Dermis blood vessel endothelial cell (primary cell): ENCODE results near the gene RASAL3. TPM values are rescaled to one million over a fixed set of nuclear protein-coding genes. Genes with fewer than 3 reads are reported as not detected.

ENCODE experiments used
- DNase-seq: peaks from one replicate; pipeline ENCODE4 v3.0.0; 2010
- total RNA-seq: library from RNA; depleted of rRNA; stranded (reverse); fragments of >200 nt; gene quantifications from 2 replicates; pipeline ENCODE4 v1.2.3, GENCODE V29; 2014

The RASAL3 gene
- total RNA-seq, 1 donor from 2014 or later: 24.0 TPM

- no peak for DNase-seq
Observed at GRCh38 chr19:15448778-15449619, 15.3 kb downstream of the RASAL3 start.

- no peak for DNase-seq
Observed at GRCh38 chr19:15448044-15448777, 16.1 kb downstream of the RASAL3 start.

DNA sequence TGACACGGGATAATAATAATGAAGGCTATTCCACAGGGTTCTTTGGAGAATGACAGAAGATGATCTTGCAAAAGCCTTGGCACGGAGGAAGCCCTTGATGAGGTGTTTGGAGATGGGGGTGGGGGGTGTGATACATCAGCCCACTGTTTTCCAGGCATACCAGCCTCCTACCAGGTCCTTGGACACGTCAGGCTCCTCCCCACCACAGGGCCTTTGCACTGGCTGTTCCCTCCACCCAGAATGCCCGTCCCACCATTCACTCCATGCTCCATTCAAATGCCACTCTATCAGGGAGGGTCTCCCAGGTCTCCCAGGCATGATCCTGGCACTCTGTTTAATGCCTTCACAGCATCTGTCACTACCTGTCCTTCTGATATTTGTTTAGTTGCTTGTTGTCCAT, 17.3 kb downstream of the RASAL3 start:
- DNase-seq: no peak

DNA sequence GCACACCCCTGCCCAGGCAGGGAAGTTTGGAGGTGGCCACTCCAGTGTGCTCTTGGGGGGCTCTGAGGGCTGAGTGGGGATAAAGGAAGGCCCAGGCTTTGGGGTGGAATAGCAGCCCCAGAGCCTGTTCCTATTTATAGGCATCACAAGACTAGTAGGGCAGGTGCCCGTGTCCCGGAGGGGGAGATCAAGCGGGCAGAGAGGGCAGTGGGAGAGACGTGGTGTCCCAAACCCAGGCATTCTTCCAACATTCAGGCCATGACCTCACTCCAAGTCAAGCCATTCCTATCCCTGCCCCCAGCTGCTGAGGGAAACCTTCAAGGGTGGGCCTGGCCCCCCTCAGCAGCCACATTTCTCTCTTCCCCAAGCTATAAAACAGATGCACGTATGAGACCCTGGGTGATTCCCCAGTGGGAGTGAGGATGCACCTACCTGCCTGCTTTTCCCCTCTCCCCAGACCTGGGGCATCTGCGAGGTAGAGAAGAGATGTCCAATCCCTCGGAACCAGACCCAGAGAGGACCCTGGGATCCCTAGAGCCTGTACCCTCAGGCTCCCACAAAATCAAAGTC, 18.5 kb downstream of the RASAL3 start:
- DNase-seq: no peak

DNA sequence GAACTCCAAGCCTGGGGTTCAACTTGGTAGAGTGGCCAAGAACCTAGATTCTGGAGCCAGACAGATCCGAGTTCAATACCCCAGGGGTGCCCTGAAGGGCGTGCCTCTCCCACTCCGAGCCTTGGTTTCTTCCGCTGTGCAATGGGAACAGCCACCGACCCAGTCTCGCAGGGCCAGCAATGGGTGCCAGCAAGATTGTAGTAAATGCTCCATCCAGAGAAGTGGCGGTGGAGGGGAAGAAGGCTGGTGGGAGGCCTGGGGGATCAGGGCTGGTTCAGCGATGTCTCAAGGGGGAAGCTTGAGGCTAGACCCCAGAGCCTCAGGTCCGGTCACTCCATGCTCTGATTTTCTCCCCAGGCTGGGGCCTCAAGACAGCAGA, 19.1 kb downstream of the RASAL3 start:
- DNase-seq: no peak

DNA sequence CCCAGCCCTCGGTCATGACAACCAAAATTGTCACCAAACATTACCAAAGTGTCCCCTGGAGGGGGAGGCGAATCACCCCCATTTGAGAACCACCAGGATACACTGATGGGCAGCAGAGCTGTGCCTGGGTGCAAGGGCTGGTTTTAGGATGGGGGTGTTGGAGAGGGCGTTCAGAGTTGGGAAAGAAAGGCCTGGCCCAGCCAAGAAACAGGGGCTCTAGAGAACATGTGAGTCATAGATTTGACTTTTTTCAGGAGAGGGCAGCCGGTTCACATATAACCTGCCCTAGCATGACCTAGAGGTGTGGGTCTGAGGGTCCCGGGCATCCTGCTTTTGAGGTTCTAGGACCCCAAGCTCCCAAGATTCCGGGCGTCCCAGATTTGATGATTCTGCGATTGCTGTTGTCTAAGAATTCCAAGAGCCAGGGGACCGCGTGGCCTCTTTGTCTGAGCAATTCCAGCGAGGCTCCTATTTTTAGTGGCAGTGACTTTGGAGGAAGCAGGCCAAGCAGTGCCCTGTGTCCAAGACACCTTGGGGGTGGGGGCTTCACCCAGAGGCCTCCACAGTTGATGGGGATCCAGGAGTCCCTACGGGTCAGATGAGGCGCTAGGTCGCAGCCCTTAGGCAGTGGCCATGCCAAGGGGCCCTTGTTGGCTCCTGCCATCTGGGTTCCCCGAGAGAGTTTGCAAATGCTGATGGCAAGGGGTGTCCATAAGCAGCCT, 19.7 kb downstream of the RASAL3 start:
- DNase-seq: no peak

GRCh38 chr19:15443838-15444237, 20.5 kb downstream of the RASAL3 start:
- no peak for DNase-seq

- no peak for DNase-seq
Observed at GRCh38 chr19:15443325-15443724, 21.0 kb downstream of the RASAL3 start.

DNA sequence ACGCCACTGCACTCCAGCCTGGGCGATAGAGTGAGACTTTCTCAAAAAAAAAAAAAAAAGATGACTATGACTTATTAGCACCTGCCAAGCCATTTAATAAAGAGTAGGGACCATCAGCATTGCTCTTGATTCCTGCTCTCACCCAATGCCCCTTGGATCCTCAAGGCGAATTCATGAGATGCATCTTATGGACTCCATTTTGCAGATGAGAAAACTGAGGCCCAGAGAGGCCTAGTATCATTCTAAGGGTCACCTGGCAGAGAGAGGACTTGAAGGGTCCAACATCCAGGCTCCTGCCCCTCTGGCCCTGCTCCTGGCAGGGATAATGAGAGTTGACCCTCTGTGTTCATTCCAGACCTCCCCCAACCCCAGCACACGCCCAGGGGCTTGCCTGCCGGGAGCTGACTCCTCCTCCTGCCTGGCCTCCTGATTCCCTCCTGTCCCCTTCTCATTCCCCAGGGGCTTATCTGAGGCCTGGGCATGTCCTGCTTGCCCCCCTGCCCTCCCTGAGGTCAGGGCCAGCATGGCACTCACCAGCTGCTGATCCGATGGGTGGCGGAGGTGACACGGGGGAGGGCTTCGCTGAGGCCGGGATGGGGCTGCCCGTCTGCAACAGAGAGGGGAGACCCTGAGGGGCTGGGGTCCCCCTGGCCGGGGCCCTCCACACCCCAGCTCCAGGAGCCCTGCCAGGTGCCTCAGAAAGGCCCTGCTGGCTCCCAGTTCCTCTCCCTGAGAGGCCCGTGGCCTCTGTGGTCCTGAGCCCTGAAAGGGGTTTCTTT, 22.0 kb downstream of the RASAL3 start:
- no peak for DNase-seq

DNA sequence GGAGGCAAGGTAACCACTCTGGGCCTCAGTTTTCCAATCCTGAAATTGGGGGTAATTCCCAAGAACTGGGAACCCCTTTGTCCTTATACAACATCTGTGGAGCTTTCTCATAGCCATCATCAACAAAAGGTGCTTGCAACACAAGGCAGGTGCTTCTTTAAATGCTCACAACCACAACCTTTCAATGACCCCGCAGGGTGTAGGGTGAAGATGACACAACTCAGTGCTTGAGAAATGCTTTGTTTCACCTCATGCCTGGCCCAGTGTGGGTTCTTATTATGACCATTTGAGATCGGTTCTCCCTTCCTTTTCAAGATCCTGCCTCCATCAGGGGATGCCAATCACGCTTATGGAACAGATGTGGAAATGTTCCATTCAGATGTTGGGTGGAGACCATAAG, 23.0 kb downstream of the RASAL3 start:
- no peak for DNase-seq

DNA sequence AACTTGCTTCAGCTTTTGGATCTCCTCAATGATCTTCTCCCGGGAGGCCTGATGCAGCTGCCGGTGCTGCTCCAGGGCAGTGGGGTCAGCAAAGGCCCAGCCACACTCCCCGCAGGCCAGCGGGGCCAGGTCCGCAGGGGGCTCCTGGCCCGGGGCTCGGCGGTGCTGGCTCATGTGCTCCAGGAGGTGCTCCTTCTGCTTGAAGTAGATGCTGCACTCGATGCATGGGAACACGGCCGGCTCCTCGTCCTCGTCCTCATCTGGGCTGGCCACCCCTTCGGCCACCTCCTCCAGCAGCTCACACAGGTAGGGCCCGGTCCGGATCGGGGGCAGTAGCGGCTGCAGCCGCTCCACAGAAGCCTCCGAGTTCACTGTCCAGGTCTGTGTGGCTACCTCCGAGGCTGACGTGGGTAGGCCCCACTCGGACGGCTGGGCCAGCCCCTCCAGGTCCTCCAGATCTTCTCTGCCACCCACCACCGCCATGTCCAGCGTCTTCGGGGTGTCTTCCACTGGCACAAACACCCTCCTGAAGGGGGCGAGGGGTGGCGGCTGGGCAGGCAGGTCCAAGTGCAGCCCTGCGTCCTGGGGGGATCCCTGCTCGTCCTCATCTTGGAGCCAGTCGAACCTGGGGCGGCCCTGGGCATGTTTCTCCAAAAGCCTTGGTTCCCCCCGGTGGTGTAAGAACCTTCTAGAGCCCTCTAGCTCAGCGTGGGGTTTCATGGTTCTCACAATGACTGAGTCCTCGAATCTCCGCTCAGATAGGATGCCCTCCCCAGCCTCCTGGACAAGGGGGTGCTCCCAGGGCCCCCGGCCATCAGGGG, 24.3 kb downstream of the RASAL3 start:
- no peak for DNase-seq

DNA sequence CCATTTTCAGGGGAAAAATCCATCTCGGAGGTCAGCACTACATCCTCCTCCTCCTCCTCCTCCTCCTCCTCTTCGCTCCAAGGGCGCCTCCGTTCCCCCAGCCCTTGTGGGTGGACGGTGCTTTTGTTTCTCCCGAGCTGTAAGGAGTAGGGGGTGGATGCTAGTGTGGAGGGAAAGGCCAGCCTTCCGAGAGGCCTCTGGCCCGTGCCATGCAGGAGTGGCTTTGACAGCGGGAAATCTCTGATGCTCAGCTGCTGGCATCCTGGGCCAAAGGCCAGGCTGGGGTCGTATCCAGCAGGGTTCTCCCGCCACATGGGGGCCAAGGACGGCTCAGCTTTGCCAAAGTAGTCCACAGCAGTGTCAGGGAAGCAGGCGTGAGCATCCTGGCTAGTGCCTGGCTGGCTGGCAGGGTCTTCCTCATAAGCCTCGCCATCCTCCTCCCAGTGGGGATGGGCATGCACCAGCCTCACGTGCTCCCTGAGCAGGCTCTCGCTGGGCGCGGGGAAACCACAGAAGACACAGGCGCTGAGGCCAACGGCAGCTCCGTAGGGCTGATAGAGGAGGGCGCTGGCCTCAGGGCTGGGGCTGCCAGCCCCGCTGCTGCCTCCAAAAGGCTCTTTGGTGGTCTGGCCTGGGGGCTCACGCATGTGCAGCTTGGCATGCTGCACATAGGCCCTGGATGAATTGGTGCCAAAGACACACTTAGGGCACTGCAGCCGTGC, 25.1 kb downstream of the RASAL3 start:
- DNase-seq: no peak

- DNase-seq: no peak
Observed at GRCh38 chr19:15438577-15438976, 25.8 kb downstream of the RASAL3 start.

GRCh38 chr19:15438124-15438496, 26.2 kb downstream of the RASAL3 start:
- no peak for DNase-seq

DNA sequence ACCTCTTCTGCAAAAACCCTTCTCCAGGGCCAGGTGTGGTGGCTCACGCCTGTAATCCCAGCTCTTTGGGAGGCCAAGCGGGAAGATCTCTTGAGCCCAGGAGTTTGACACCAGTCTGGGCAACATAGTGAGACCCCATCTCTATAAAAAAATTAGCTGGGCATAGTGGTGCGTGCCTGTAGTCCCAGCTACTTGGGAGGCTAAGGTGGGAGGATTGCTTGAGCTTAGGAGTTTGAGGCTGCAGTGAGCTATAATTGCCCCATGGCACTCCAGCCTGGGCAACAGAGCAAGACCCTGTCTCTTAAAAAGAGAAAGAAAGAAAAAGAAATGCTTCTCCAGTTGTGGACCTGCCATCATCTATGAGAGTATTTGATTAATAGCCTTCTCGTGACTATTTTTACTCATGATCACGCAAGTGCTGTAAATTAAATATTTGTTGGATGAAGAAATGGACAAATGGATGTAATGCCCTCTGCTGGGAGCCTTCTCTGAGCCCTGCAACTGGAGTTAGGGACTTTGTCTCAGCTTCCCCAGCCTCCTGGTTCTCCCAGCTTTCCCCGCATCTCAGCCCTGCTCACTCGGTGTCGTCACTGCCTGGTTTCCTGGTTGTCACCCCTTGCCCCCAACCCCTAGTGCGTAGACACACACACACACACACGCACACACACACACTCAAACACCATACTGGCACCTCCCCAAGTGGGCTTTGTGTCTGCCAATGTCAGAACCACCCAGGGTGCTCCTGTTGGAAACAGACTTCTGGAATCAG, 26.8 kb downstream of the RASAL3 start:
- no peak for DNase-seq

GRCh38 chr19:15436826-15437110, 27.6 kb downstream of the RASAL3 start:
- DNase-seq: no peak

GRCh38 chr19:15436012-15436825, 28.1 kb downstream of the RASAL3 start:
- no peak for DNase-seq

DNA sequence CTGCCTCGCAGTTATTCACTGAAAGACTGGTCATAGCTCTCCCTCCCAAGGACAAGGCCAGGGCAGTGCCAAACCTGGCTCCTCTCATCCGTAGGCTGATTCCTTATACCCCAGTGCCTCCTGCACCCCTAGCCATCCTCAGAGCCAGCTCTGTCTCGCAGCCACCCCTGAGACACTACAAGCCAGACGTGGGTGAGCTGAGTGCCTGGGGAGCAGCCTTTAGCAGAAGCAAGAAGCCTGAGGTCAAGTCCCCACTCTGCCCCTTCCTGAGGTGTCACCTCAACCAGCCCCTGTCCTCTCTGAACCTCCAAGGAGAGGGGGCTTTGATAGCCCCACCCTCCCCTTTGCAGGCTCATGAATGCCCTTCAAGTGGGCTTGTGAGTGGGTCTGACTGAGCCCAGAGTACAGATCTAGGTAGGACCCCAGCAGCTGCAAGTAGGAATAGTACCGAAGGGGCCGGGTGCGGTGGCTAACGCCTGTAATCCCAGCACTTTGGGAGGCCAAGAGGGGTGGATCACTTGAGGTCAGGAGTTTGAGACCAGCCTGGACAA, 30.8 kb downstream of the RASAL3 start:
- DNase-seq: no peak
